Stomach (tissue), 9 donors: ENCODE measurements around the gene STKLD1. TPM values are rescaled to one million over a fixed set of nuclear protein-coding genes. Genes with fewer than 3 reads are reported as not detected.
A peak's percentile ranks its signal among the peaks of the same experiment; 100 is the strongest.
"Not testable (repeated sequence)": the region's sequence is repeated elsewhere in the genome, so short reads cannot be mapped to it uniquely, and the experiment has no call there.

ENCODE experiments used
- DNase-seq, 2 donors: peaks; one replicate each; pipeline versions ENCODE4 v3.0.0 to v3.0.0-alpha.2; 2013 to 2019
- H3K27ac ChIP-seq, 5 donors: fragments of 200-600 bp in 4 of 5; sonication (generic) in 4 of 5; one replicate each; pipeline ENCODE4 v1.5.1; 2013 to 2019; ENCODE audit warnings: mild to moderate bottlenecking in 1 of 5, moderate library complexity in 1 of 5
- H3K27me3 ChIP-seq, 3 donors: fragments of 200-600 bp; sonication (generic); one replicate each; pipeline ENCODE4 v1.5.1; 2017 to 2019; ENCODE audit warnings: mixed run types in 1 of 3
- H3K36me3 ChIP-seq, 4 donors: fragments of 200-600 bp; sonication (generic); 1 replicate in 3 of 4; 2 replicates in 1 of 4; pipeline ENCODE4 v1.5.1; 2016 to 2019
- H3K4me1 ChIP-seq, 4 donors: fragments of 200-600 bp; sonication (generic); one replicate each; pipeline ENCODE4 v1.5.1; 2016 to 2019
- H3K4me3 ChIP-seq, 4 donors: fragments of 200-600 bp; sonication (generic) in 3 of 4; one replicate each; pipeline ENCODE4 v1.5.1; 2016 to 2019; ENCODE audit warnings: mild to moderate bottlenecking in 1 of 4
- H3K9me3 ChIP-seq, 4 donors: fragments of 200-600 bp; sonication (generic); one replicate each; pipeline ENCODE4 v1.5.1; 2016 to 2019
- EP300 ChIP-seq: sonication (generic); formaldehyde crosslinking; IDR thresholded peaks from one replicate; pipeline ENCODE4 v1.6.1; 2017; ENCODE audit warnings: antibody characterized with exemption
- POLR2A ChIP-seq, 4 donors: fragments of 450-650 bp; IDR thresholded peaks; one replicate each; pipeline ENCODE4 v1.6.1; 2016; ENCODE audit warnings: antibody characterized with exemption in 4 of 4, control low read depth in 2 of 4, mild to moderate bottlenecking in 1 of 4, moderate library complexity in 1 of 4
- POLR2AphosphoS5 ChIP-seq, 3 donors: sonication (generic); formaldehyde crosslinking; IDR thresholded peaks; one replicate each; pipeline ENCODE4 v1.6.1; 2016; ENCODE audit warnings: antibody characterized with exemption in 3 of 3
- WGBS, 5 donors: extraction: QIAGEN DNeasy Blood & Tissue Kit in 3 of 5; methylation state at CpG; one replicate each; pipeline versions ENCODE4 v1.1.5 to v1.1.7; 2013 to 2018; 5-methylcytosine and 5-hydroxymethylcytosine counted together
- intact Hi-C: fragments of 100-400 bp; cut with DNase I; formaldehyde crosslinking; loops from one replicate; pipeline ENCODE4 v1.15.1; 2023; ENCODE audit warnings: low total_unique reads
- polyA plus RNA-seq, 3 donors: library from polyadenylated mRNA; stranded (reverse); fragments of 200-250 nt; gene quantifications; one replicate each; pipeline ENCODE4 v1.2.3, GENCODE V29; 2013
- total RNA-seq, 5 donors: library from RNA; depleted of rRNA; stranded (reverse); fragments of >200 nt; gene quantifications; one replicate each; pipeline versions ENCODE4 v1.1.0 to v1.2.3, GENCODE V29; 2014 to 2016
- TF ChIP-seq, protein P1 (sequence below), 7 experiments: fragments of 450-650 bp in 4 of 7; fragments of 200-600 bp in 3 of 7; sonication (generic) in 3 of 7; IDR thresholded peaks; one replicate each; pipeline ENCODE4 v1.5.1; 2016 to 2019; ENCODE audit warnings: antibody characterized with exemption in 7 of 7, control low read depth in 2 of 7, mild to moderate bottlenecking in 1 of 7
- donor health status: healthy with polysubstance abuse.
- donor health status: Bipolar disorder and iron deficiency.
- donor health status: healthy.

Gene STKLD1
- total and polyA plus RNA-seq, 8 donors: 1.3 to 2.6 (median 1.9) TPM; not detected in 5

DNA sequence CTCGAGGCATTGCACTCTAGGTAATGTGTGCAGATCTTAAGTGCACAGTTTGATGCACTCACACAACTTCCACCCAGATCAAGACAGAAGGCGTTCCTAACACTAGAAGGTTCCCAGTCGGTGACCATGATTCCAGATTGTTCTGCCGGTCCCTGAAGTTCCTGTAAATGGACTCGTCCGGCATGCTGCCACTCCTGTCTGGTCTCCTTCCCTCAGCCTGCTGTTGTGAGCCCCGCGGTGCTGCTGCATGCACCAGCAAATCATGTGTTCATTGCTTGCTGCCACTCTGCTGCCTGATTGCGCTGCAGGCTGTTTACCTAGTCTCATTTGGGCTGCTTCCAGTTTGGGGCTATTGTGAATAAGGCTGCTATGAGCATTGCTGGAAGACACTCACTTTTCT is 11.5 kb downstream of the STKLD1 start:
- 30 to 57% (median 52%) methylated on average over 9 of the region's 9 CpGs for WGBS, 5 donors
- Histone ChIP-seq H3K9me3 (no peaks in the 10 kb centered on the region), H3K4me3 (no peak overlapping the region), H3K4me1 (peaks cover 7 to 16% (median 11%) of the 10 kb centered on the region in 4 donors), H3K27ac (no peak overlapping the region), H3K36me3 (no peaks in the 10 kb centered on the region), H3K27me3 (peaks cover 0 to 27% (median 0%) of the 10 kb centered on the region in 3 donors)
- TF ChIP-seq EP300 (no peak), POLR2AphosphoS5 (IDR thresholded peaks at IDR 0.05) (no peak), POLR2A (IDR thresholded peaks at IDR 0.05) (no peak)
- TF ChIP-seq, protein P1, sequence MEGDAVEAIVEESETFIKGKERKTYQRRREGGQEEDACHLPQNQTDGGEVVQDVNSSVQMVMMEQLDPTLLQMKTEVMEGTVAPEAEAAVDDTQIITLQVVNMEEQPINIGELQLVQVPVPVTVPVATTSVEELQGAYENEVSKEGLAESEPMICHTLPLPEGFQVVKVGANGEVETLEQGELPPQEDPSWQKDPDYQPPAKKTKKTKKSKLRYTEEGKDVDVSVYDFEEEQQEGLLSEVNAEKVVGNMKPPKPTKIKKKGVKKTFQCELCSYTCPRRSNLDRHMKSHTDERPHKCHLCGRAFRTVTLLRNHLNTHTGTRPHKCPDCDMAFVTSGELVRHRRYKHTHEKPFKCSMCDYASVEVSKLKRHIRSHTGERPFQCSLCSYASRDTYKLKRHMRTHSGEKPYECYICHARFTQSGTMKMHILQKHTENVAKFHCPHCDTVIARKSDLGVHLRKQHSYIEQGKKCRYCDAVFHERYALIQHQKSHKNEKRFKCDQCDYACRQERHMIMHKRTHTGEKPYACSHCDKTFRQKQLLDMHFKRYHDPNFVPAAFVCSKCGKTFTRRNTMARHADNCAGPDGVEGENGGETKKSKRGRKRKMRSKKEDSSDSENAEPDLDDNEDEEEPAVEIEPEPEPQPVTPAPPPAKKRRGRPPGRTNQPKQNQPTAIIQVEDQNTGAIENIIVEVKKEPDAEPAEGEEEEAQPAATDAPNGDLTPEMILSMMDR (IDR thresholded peaks at IDR 0.05): no peak
- intact Hi-C loops: no loop called here
- peak in 1 of 2 donors; percentile 37 for DNase-seq

DNA sequence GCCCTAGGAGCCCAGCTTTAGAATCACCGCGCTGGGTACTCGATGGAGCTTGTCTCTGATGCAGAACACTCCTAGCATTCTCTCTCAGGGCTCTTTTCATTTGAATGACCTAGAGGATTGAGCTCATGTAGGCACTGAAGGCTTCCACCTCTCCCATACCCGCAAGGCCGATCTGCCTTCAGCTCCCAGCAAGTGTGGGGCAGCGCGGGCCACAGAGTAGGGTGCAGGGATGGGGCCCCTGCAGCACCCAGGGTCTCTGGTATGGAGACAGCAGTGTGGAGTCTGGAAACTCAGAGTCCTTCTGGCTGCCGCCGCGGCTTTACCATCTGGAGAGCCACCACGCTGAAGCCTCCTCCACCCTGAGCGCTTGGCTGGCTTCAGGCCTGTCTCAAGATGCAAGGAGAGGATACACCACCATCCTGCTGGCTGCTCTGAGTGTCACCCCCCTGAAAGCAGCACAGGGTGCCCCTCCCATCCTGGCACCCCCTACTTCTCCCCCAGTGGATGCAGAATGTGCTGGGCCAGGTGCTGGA is 12.9 kb downstream of the STKLD1 start:
- H3K36me3 ChIP-seq: no peaks in the 10 kb centered on the region
- no peak overlapping the region for H3K27ac ChIP-seq
- 89 to 97% (median 95%) methylated on average over 9 to 12 of the region's 12 CpGs for WGBS, 5 donors
- intact Hi-C loops: no loop called here
- peaks cover 7 to 15% (median 11%) of the 10 kb centered on the region in 4 donors for H3K4me1 ChIP-seq
- TF ChIP-seq POLR2A (IDR thresholded peaks at IDR 0.05) (no peak), EP300 (no peak), POLR2AphosphoS5 (IDR thresholded peaks at IDR 0.05) (no peak)
- TF ChIP-seq, protein P1 (IDR thresholded peaks at IDR 0.05): no peak
- no peak for DNase-seq
- no peak overlapping the region for H3K4me3 ChIP-seq
- peaks cover 0 to 41% (median 3%) of the 10 kb centered on the region in 3 donors for H3K27me3 ChIP-seq
- no peaks in the 10 kb centered on the region for H3K9me3 ChIP-seq

DNA sequence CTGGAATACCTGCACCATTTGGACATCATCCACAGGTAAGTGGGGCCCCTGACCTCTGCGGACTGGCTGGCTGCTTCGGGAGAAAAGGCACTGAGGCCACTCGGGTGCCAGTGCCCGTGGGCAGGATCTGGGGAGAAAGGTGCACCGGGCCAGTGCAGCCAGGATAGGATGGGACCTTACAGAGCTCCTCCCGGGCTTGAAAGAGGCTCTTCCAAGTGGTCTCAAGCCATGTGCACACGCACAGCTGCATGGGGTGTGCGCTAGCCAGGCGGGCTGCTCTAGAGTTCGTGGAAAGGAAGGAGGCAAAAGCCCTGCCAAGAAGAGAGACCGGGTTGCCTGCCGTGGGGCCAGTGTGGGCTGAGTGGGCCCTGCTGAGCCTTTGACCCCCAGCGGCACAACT is 13.4 kb downstream of the STKLD1 start:
- H3K27ac ChIP-seq: no peak overlapping the region
- peaks cover 7 to 12% (median 9%) of the 10 kb centered on the region in 4 donors for H3K4me1 ChIP-seq
- no peak for TF ChIP-seq POLR2AphosphoS5 (IDR thresholded peaks at IDR 0.05)
- TF ChIP-seq, protein P1 (IDR thresholded peaks at IDR 0.05): no peak
- TF ChIP-seq POLR2A (IDR thresholded peaks at IDR 0.05): no peak
- TF ChIP-seq EP300: no peak
- H3K9me3 ChIP-seq: no peaks in the 10 kb centered on the region
- DNase-seq: no peak
- H3K36me3 ChIP-seq: no peaks in the 10 kb centered on the region
- intact Hi-C loops: no loop called here
- H3K4me3 ChIP-seq: no peak overlapping the region
- peaks cover 0 to 46% (median 8%) of the 10 kb centered on the region in 3 donors for H3K27me3 ChIP-seq
- WGBS, 5 donors: 85 to 93% (median 89%) methylated on average over 6 to 13 of the region's 13 CpGs

DNA sequence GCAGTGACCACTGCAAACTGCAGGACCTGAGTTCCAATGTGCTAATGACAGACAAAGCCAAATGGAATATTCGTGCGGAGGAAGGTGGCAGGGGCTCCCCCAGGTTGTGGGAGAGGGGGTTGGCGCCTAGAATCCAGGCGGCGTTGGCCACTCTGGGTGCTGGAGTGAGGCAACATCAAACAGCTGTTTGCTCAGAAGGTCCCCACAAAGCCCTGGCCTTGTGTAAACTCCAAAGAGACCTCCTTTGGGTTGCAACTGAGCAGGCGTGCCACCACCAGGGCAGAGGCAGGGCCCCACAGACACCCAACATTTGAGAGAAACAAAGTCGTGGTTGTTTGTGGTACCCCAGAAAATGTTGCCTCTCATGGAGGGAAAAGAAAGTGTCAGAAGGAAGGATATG is 14.5 kb downstream of the STKLD1 start:
- intact Hi-C loops: no loop called here
- Histone ChIP-seq H3K4me3 (no peak overlapping the region), H3K27ac (no peak overlapping the region), H3K4me1 (peaks cover 0 to 8% (median under 1%) of the 10 kb centered on the region in 4 donors), H3K27me3 (peaks cover 0 to 58% (median 10%) of the 10 kb centered on the region in 3 donors), H3K9me3 (no peaks in the 10 kb centered on the region), H3K36me3 (no peaks in the 10 kb centered on the region)
- TF ChIP-seq, protein P1 (IDR thresholded peaks at IDR 0.05): no peak
- TF ChIP-seq POLR2AphosphoS5 (IDR thresholded peaks at IDR 0.05) (no peak), EP300 (no peak), POLR2A (IDR thresholded peaks at IDR 0.05) (no peak)
- no peak for DNase-seq
- 78 to 84% (median 82%) methylated on average over 7 of the region's 7 CpGs for WGBS, 5 donors

DNA sequence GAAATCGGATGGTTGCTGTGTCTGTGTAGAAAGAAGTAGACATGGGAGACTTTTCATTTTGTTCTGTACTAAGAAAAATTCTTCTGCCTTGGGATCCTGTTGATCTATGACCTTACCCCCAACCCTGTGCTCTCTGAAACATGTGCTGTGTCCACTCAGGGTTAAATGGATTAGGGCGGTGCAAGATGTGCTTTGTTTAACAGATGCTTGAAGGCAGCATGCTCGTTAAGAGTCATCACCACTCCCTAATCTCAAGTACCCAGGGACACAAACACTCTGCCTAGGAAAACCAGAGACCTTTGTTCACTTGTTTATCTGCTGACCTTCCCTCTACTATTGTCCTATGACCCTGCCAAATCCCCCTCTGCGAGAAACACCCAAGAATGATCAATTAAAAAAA is 15.3 kb downstream of the STKLD1 start:
- DNase-seq, H3K27ac ChIP-seq, H3K9me3 ChIP-seq, H3K4me1 ChIP-seq, H3K4me3 ChIP-seq, H3K36me3 ChIP-seq, intact Hi-C loops: not testable (repeated sequence)
- WGBS, 5 donors: 29 to 45% (median 31%) methylated on average over 1 to 3 of the region's 4 CpGs
- peaks cover 0 to 63% (median 14%) of the 10 kb centered on the region in 3 donors for H3K27me3 ChIP-seq

DNA sequence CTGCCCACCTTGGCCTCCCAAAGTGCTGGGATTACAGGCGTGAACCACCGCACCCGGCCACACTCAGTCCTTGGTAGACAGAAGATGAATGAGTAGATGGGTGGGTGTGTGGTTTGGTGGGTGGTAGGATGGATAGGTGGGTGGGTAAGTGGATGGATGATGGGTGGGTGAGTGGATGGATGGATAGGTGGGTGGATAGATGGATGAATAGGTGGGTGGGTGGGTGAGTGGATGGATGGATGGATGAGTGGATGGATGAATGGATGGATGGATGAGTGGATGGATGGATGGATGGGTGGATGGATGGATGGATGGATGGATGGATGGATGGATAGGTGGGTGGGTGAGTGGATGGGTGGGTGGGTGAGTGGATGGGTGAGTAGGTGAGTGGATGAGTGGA is 16.1 kb downstream of the STKLD1 start:
- H3K4me3 ChIP-seq, intact Hi-C loops, H3K4me1 ChIP-seq, H3K27ac ChIP-seq, H3K36me3 ChIP-seq, DNase-seq, H3K9me3 ChIP-seq: not testable (repeated sequence)
- 90 to 98% (median 96%) methylated on average over 3 of the region's 3 CpGs for WGBS, 5 donors
- peaks cover 0 to 72% (median 21%) of the 10 kb centered on the region in 3 donors for H3K27me3 ChIP-seq
